ENCODE data around the gene DPP6.
"Not testable (repeated sequence)": the region's sequence is repeated elsewhere in the genome, so short reads cannot be mapped to it uniquely, and the experiment has no call there.

Gene DPP6

GRCh38 chr7:154109615-154110014 lies 57.4 kb downstream of the DPP6 start:
- H3K4me3 ChIP-seq (ENCODE audit: low read depth in 1 of 2, low read length in 1 of 2): not testable (repeated sequence)

GRCh38 chr7:154113732-154114351 lies 61.6 kb downstream of the DPP6 start:
- not testable (repeated sequence) for H3K27me3 ChIP-seq; H3K27ac ChIP-seq; H3K36me3 ChIP-seq; H3K4me1 ChIP-seq (ENCODE audit: control insufficient read depth in 1 of 2, insufficient read depth in 1 of 2, low read depth in 1 of 2, low read length in 1 of 2); H3K9me3 ChIP-seq; H3K4me3 ChIP-seq (ENCODE audit: low read depth in 1 of 2, low read length in 1 of 2)

More at GRCh38 chr7:154109615-154110014, 57.4 kb downstream of the DPP6 start:
- H3K4me1 ChIP-seq (ENCODE audit: control insufficient read depth in 1 of 2, insufficient read depth in 1 of 2, low read depth in 1 of 2, low read length in 1 of 2); H3K27ac ChIP-seq; H3K27me3 ChIP-seq; H3K9me3 ChIP-seq; H3K36me3 ChIP-seq: not testable (repeated sequence)

GRCh38 chr7:154117411-154118390 lies 65.5 kb downstream of the DPP6 start:
- not testable (repeated sequence) for H3K9me3 ChIP-seq; H3K27me3 ChIP-seq; H3K36me3 ChIP-seq; H3K4me1 ChIP-seq (ENCODE audit: control insufficient read depth in 1 of 2, insufficient read depth in 1 of 2, low read depth in 1 of 2, low read length in 1 of 2); H3K27ac ChIP-seq; H3K4me3 ChIP-seq (ENCODE audit: low read depth in 1 of 2, low read length in 1 of 2)

- not testable (repeated sequence) for H3K4me1 ChIP-seq (ENCODE audit: control insufficient read depth in 1 of 2, insufficient read depth in 1 of 2, low read depth in 1 of 2, low read length in 1 of 2); H3K9me3 ChIP-seq; H3K27ac ChIP-seq; H3K36me3 ChIP-seq; H3K4me3 ChIP-seq (ENCODE audit: low read depth in 1 of 2, low read length in 1 of 2); H3K27me3 ChIP-seq
These were observed 68.6 kb downstream of the DPP6 start for GRCh38 chr7:154120825-154121224.

GRCh38 chr7:154122720-154123119 lies 70.5 kb downstream of the DPP6 start:
- not testable (repeated sequence) for H3K4me3 ChIP-seq (ENCODE audit: low read depth in 1 of 2, low read length in 1 of 2); H3K4me1 ChIP-seq (ENCODE audit: control insufficient read depth in 1 of 2, insufficient read depth in 1 of 2, low read depth in 1 of 2, low read length in 1 of 2); H3K36me3 ChIP-seq; H3K27ac ChIP-seq; H3K9me3 ChIP-seq; H3K27me3 ChIP-seq

- not testable (repeated sequence) for H3K9me3 ChIP-seq; H3K27me3 ChIP-seq; H3K27ac ChIP-seq; H3K4me1 ChIP-seq (ENCODE audit: control insufficient read depth in 1 of 2, insufficient read depth in 1 of 2, low read depth in 1 of 2, low read length in 1 of 2); H3K36me3 ChIP-seq; H3K4me3 ChIP-seq (ENCODE audit: low read depth in 1 of 2, low read length in 1 of 2)
These were observed 71.2 kb downstream of the DPP6 start for GRCh38 chr7:154123397-154123796.

GRCh38 chr7:154129142-154129541 lies 76.9 kb downstream of the DPP6 start:
- not testable (repeated sequence) for H3K36me3 ChIP-seq; H3K4me3 ChIP-seq (ENCODE audit: low read depth in 1 of 2, low read length in 1 of 2); H3K27me3 ChIP-seq; H3K4me1 ChIP-seq (ENCODE audit: control insufficient read depth in 1 of 2, insufficient read depth in 1 of 2, low read depth in 1 of 2, low read length in 1 of 2); H3K27ac ChIP-seq; H3K9me3 ChIP-seq

GRCh38 chr7:154132617-154133016 lies 80.4 kb downstream of the DPP6 start:
- not testable (repeated sequence) for H3K4me1 ChIP-seq (ENCODE audit: control insufficient read depth in 1 of 2, insufficient read depth in 1 of 2, low read depth in 1 of 2, low read length in 1 of 2); H3K27me3 ChIP-seq

GRCh38 chr7:154133703-154134277 lies 81.6 kb downstream of the DPP6 start:
- H3K36me3 ChIP-seq: not testable (repeated sequence)

More at GRCh38 chr7:154132617-154133016, 80.4 kb downstream of the DPP6 start:
- not testable (repeated sequence) for H3K9me3 ChIP-seq; H3K27ac ChIP-seq; H3K36me3 ChIP-seq; H3K4me3 ChIP-seq (ENCODE audit: low read depth in 1 of 2, low read length in 1 of 2)

GRCh38 chr7:154134698-154135097 lies 82.5 kb downstream of the DPP6 start:
- not testable (repeated sequence) for H3K27ac ChIP-seq; H3K27me3 ChIP-seq; H3K4me3 ChIP-seq (ENCODE audit: low read depth in 1 of 2, low read length in 1 of 2); H3K4me1 ChIP-seq (ENCODE audit: control insufficient read depth in 1 of 2, insufficient read depth in 1 of 2, low read depth in 1 of 2, low read length in 1 of 2); H3K9me3 ChIP-seq; H3K36me3 ChIP-seq

More at GRCh38 chr7:154133703-154134277, 81.6 kb downstream of the DPP6 start:
- H3K27ac ChIP-seq; H3K4me1 ChIP-seq (ENCODE audit: control insufficient read depth in 1 of 2, insufficient read depth in 1 of 2, low read depth in 1 of 2, low read length in 1 of 2); H3K27me3 ChIP-seq; H3K4me3 ChIP-seq (ENCODE audit: low read depth in 1 of 2, low read length in 1 of 2); H3K9me3 ChIP-seq: not testable (repeated sequence)

- not testable (repeated sequence) for H3K36me3 ChIP-seq; H3K27me3 ChIP-seq; H3K9me3 ChIP-seq; H3K4me3 ChIP-seq (ENCODE audit: low read depth in 1 of 2, low read length in 1 of 2); H3K4me1 ChIP-seq (ENCODE audit: control insufficient read depth in 1 of 2, insufficient read depth in 1 of 2, low read depth in 1 of 2, low read length in 1 of 2); H3K27ac ChIP-seq
These were observed 83.4 kb downstream of the DPP6 start for GRCh38 chr7:154135646-154136045.

GRCh38 chr7:154145922-154146706 lies 93.9 kb downstream of the DPP6 start:
- H3K27me3 ChIP-seq; H3K9me3 ChIP-seq; H3K36me3 ChIP-seq; H3K4me3 ChIP-seq (ENCODE audit: low read depth in 1 of 2, low read length in 1 of 2); H3K27ac ChIP-seq; H3K4me1 ChIP-seq (ENCODE audit: control insufficient read depth in 1 of 2, insufficient read depth in 1 of 2, low read depth in 1 of 2, low read length in 1 of 2): not testable (repeated sequence)

GRCh38 chr7:154146707-154147038 lies 94.5 kb downstream of the DPP6 start:
- not testable (repeated sequence) for H3K27ac ChIP-seq; H3K27me3 ChIP-seq; H3K4me1 ChIP-seq (ENCODE audit: control insufficient read depth in 1 of 2, insufficient read depth in 1 of 2, low read depth in 1 of 2, low read length in 1 of 2); H3K9me3 ChIP-seq; H3K4me3 ChIP-seq (ENCODE audit: low read depth in 1 of 2, low read length in 1 of 2); H3K36me3 ChIP-seq

All from neutrophil (primary cell).